ENCODE results near the gene HS3ST5. TPM values are rescaled to one million over a fixed set of nuclear protein-coding genes. Genes with fewer than 3 reads are reported as not detected.
A peak's percentile ranks its signal among the peaks of the same experiment; 100 is the strongest.

The HS3ST5 gene
- total RNA-seq, 1 experiment from 2014 or later: 0.29 TPM

DNA sequence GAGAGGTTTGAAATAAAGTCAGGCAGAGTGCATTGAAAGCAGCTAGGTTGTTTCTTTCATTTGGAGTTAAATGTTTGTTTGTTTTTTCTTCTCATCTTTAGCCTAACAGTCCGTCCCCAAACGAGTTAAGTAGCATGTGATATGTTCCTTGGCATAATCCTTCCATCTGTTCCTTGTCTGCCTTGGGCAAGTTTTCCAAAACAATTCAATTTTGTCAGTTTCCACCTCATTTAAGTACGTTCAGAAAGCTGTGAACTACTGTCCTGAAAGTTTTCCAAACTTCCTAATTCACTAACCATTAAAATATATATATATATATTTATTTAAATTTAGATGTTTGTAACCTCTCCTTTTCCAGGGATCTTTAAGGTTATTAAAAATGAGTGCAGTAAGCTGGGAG, 310.1 kb downstream of the HS3ST5 start:
- no peaks in the 10 kb centered on the region for H3K27me3 ChIP-seq (replicated peaks; ENCODE audit: control insufficient read depth, insufficient read depth, low read length)
- Mint-ChIP-seq H3K4me3 (ENCODE audit: unreplicated experiment) (no peak overlapping the region), H3K9me3 (ENCODE audit: unreplicated experiment) (peaks cover 14% of the 10 kb centered on the region), H3K27me3 (ENCODE audit: insufficient read depth, unreplicated experiment) (no peaks in the 10 kb centered on the region), H3K36me3 (ENCODE audit: insufficient read depth, unreplicated experiment) (peaks cover 14% of the 10 kb centered on the region), H3K27ac (ENCODE audit: unreplicated experiment) (no peak overlapping the region), H3K4me1 (ENCODE audit: low read depth, unreplicated experiment) (peaks cover 40% of the 10 kb centered on the region)
- peaks cover 36% of the 10 kb centered on the region for H3K4me1 ChIP-seq
- no TSS peak for BruUV-seq (replicated peaks)
- POLR2A ChIA-PET: no interaction called here
- H3K4me3 ChIP-seq (ENCODE audit: low read depth, low read length): no peak overlapping the region
- no peaks in the 10 kb centered on the region for H3K36me3 ChIP-seq (ENCODE audit: control insufficient read depth, insufficient read depth, low read length)
- CTCF ChIA-PET: no interaction called here
- TF ChIP-seq, protein P1, sequence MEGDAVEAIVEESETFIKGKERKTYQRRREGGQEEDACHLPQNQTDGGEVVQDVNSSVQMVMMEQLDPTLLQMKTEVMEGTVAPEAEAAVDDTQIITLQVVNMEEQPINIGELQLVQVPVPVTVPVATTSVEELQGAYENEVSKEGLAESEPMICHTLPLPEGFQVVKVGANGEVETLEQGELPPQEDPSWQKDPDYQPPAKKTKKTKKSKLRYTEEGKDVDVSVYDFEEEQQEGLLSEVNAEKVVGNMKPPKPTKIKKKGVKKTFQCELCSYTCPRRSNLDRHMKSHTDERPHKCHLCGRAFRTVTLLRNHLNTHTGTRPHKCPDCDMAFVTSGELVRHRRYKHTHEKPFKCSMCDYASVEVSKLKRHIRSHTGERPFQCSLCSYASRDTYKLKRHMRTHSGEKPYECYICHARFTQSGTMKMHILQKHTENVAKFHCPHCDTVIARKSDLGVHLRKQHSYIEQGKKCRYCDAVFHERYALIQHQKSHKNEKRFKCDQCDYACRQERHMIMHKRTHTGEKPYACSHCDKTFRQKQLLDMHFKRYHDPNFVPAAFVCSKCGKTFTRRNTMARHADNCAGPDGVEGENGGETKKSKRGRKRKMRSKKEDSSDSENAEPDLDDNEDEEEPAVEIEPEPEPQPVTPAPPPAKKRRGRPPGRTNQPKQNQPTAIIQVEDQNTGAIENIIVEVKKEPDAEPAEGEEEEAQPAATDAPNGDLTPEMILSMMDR (IDR thresholded peaks at IDR 0.05; ENCODE audit: insufficient read depth in 1 of 2, low read depth in 1 of 2, low read length in 1 of 2, severe bottlenecking in 1 of 2, unreplicated experiment in 1 of 2): no peak
- no peaks in the 10 kb centered on the region for H3K9me3 ChIP-seq
- intact Hi-C loops (cut with micrococcal nuclease; ENCODE audit: unreplicated experiment): no loop called here
- DNase-seq: no peak

DNA sequence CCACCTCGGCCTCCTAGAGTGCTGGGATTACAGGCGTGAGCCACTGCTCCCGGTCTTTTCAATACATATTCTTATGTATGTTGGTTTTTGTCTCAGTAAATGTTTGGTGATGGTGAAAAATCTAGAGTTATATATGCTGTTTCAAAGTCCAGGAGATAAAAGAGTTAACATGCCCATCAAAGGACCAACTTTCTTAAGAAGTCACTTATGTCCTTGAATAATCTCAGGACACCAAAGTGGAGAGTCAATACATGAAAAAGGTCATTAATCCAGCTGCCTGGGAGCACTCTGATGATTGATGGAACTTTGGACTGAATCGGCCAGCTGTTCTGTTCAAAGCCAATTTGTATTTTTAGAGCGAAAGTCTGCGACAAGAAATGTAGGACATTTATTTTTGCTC, 312.1 kb downstream of the HS3ST5 start:
- Mint-ChIP-seq H3K36me3 (ENCODE audit: insufficient read depth, unreplicated experiment) (peaks cover 21% of the 10 kb centered on the region), H3K4me3 (ENCODE audit: unreplicated experiment) (peak overlapping the region; percentile 18), H3K4me1 (ENCODE audit: low read depth, unreplicated experiment) (peaks cover 53% of the 10 kb centered on the region), H3K27me3 (ENCODE audit: insufficient read depth, unreplicated experiment) (no peaks in the 10 kb centered on the region), H3K9me3 (ENCODE audit: unreplicated experiment) (peaks cover 31% of the 10 kb centered on the region), H3K27ac (ENCODE audit: unreplicated experiment) (peak overlapping the region; percentile 55)
- Histone ChIP-seq H3K4me3 (ENCODE audit: low read depth, low read length) (no peak overlapping the region), H3K4me1 (peaks cover 43% of the 10 kb centered on the region), H3K27me3 (replicated peaks; ENCODE audit: control insufficient read depth, insufficient read depth, low read length) (no peaks in the 10 kb centered on the region), H3K36me3 (ENCODE audit: control insufficient read depth, insufficient read depth, low read length) (no peaks in the 10 kb centered on the region), H3K9me3 (no peaks in the 10 kb centered on the region)
- ChIA-PET CTCF (interaction anchor here (2.0 kb wide), 1 partner anchor 35 kb away, joined by 5 read pairs; no protein-coding TSS in a partner anchor), POLR2A (interaction anchor here (0.7 kb wide), 1 partner anchor 113 kb away, joined by 3 read pairs; no protein-coding TSS in a partner anchor)
- intact Hi-C loops (cut with micrococcal nuclease; ENCODE audit: unreplicated experiment): loop anchor here (1.0 kb wide), 2 partner anchors 19 to 35 kb away; no protein-coding TSS in a partner anchor
- TF ChIP-seq, protein P1 (IDR thresholded peaks at IDR 0.05; ENCODE audit: insufficient read depth in 1 of 2, low read depth in 1 of 2, low read length in 1 of 2, severe bottlenecking in 1 of 2, unreplicated experiment in 1 of 2): no peak
- peak; percentile 71 to 73 for DNase-seq
- no TSS peak for BruUV-seq (replicated peaks)

DNA sequence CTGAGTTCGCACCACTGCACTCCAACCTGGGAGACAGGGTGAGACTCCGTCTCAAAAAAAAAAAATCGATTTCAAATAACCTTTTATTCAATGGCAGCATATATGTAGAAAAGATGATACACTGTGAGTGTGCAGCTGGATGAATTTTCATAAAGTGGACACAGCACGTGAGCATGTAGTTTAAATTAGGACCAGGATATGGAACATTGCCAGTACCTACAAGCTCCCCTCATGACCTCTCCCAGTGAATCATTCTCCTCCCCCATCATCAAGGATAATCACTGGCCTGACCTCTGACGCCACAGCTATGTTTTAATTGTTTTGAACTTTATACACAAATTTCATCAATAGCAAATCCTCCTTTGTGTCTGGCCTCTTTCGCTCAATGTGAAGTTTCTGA, 318.1 kb downstream of the HS3ST5 start:
- no TSS peak for BruUV-seq (replicated peaks)
- Mint-ChIP-seq H3K4me3 (ENCODE audit: unreplicated experiment) (no peak overlapping the region), H3K27me3 (ENCODE audit: insufficient read depth, unreplicated experiment) (no peaks in the 10 kb centered on the region), H3K9me3 (ENCODE audit: unreplicated experiment) (peaks cover 18% of the 10 kb centered on the region), H3K27ac (ENCODE audit: unreplicated experiment) (no peak overlapping the region), H3K4me1 (ENCODE audit: low read depth, unreplicated experiment) (peaks cover 20% of the 10 kb centered on the region), H3K36me3 (ENCODE audit: insufficient read depth, unreplicated experiment) (peaks cover 39% of the 10 kb centered on the region)
- ChIA-PET CTCF (no interaction called here), POLR2A (no interaction called here)
- H3K36me3 ChIP-seq (ENCODE audit: control insufficient read depth, insufficient read depth, low read length): no peaks in the 10 kb centered on the region
- no peak overlapping the region for H3K4me3 ChIP-seq (ENCODE audit: low read depth, low read length)
- no peak for DNase-seq
- intact Hi-C loops (cut with micrococcal nuclease; ENCODE audit: unreplicated experiment): no loop called here
- no peaks in the 10 kb centered on the region for H3K27me3 ChIP-seq (replicated peaks; ENCODE audit: control insufficient read depth, insufficient read depth, low read length)
- peaks cover 13% of the 10 kb centered on the region for H3K4me1 ChIP-seq
- TF ChIP-seq, protein P1 (IDR thresholded peaks at IDR 0.05; ENCODE audit: insufficient read depth in 1 of 2, low read depth in 1 of 2, low read length in 1 of 2, severe bottlenecking in 1 of 2, unreplicated experiment in 1 of 2): no peak
- no peaks in the 10 kb centered on the region for H3K9me3 ChIP-seq
